HepG2 (cell line): ENCODE results near the gene PIEZO2. TPM values are rescaled to one million over a fixed set of nuclear protein-coding genes. Genes with fewer than 3 reads are reported as not detected.
"Not testable (repeated sequence)": the region's sequence is repeated elsewhere in the genome, so short reads cannot be mapped to it uniquely, and the experiment has no call there.

Experiments used
- ATAC-seq: fragments of 200-7000 bp; cut with Tn5 transposase; 3 replicates; pipeline ENCODE4 v1.9.1; 2020; ENCODE audit warnings: mild to moderate bottlenecking, moderate library complexity
- BruUV-seq: library from RNA; stranded (reverse); fragments of 400-500 nt; replicated peaks from 2 replicates; lab custom pipeline; 2021; lab: Mats Ljungman, UMichigan
- CTCF ChIA-PET: fragments of 300-600 bp; formaldehyde crosslinking; extraction: SDS; loops from one replicate; lab custom pipeline; 2021; ENCODE audit warnings: low total read pairs, inconsistent platforms, low intra/inter-chr PET ratio; lab: Yijun Ruan, JAX
- POLR2A ChIA-PET: fragments of 350-600 bp; sonication (Branson Sonifier 250); formaldehyde crosslinking; loops from one replicate; lab custom pipeline; 2020; ENCODE audit warnings: antibody characterized with exemption, inconsistent platforms; lab: Yijun Ruan, JAX
- DNase-seq: peaks from one replicate; pipeline ENCODE4 v3.0.0-alpha.2; 2015; ENCODE audit warnings: low spot score
- FAIRE-seq: peaks from 3 replicates; lab custom pipeline; 2011; peaks lifted over from hg19 to GRCh38; lab: Jason Lieb, UNC
- H2AFZ ChIP-seq: one replicate; pipeline ENCODE4 v1.6.1; 2011; ENCODE audit warnings: low read length, inconsistent platforms
- H3K27ac ChIP-seq: fragments of 300-600 bp; 3 replicates; pipeline ENCODE4 v1.8.0; 2011; ENCODE audit warnings: mixed run types, mild to moderate bottlenecking, mixed read lengths, low read length, inconsistent platforms; ENCODE audit not compliant: insufficient read depth; ENCODE audit errors: extremely low read length
- H3K27me3 ChIP-seq, 2 experiments: fragments of 200-600 bp in 1 of 2; 2 replicates in 1 of 2; 3 replicates in 1 of 2; pipeline versions ENCODE4 v1.6.0 to v1.8.0; 2011; ENCODE audit warnings: low read length in 2 of 2, mild to moderate bottlenecking in 2 of 2, moderate library complexity in 2 of 2, inconsistent platforms in 1 of 2; ENCODE audit not compliant: insufficient read depth in 2 of 2, control insufficient read depth in 1 of 2
- H3K36me3 ChIP-seq, 2 experiments: fragments of 200-600 bp in 1 of 2; replicated peaks in 1 of 2; 2 replicates in 1 of 2; 3 replicates in 1 of 2; pipeline versions ENCODE4 v1.5.1 to v1.8.0; 2011; ENCODE audit warnings: low read length in 2 of 2, inconsistent platforms in 1 of 2; ENCODE audit not compliant: insufficient read depth in 2 of 2, control insufficient read depth in 1 of 2
- H3K4me1 ChIP-seq: 2 replicates; pipeline ENCODE4 v1.5.1; 2012; ENCODE audit warnings: low read length, inconsistent platforms; ENCODE audit not compliant: insufficient read depth
- H3K4me2 ChIP-seq: 2 replicates; pipeline ENCODE4 v1.6.0; 2011; ENCODE audit warnings: low read depth, low read length, inconsistent platforms
- H3K4me3 ChIP-seq, 3 experiments: fragments of 200-600 bp in 1 of 3; sonication (generic), shearing (Covaris generic) in 1 of 3; replicated peaks in 1 of 3; 2 replicates each; pipeline ENCODE4 v1.5.1; 2011 to 2016; ENCODE audit warnings: low read length in 3 of 3, inconsistent platforms in 2 of 3, low read depth in 2 of 3, mild to moderate bottlenecking in 2 of 3, control low read depth in 1 of 3, mixed read lengths in 1 of 3; ENCODE audit not compliant: insufficient read depth in 1 of 3
- H3K79me2 ChIP-seq: one replicate; pipeline ENCODE4 v1.6.1; 2011; ENCODE audit warnings: low read length, inconsistent platforms; ENCODE audit not compliant: insufficient read depth
- H3K9ac ChIP-seq: 2 replicates; pipeline ENCODE4 v1.6.0; 2011; ENCODE audit warnings: mild to moderate bottlenecking, low read depth, low read length, inconsistent platforms; ENCODE audit not compliant: insufficient read depth
- H3K9me3 ChIP-seq: 2 replicates; pipeline ENCODE4 v1.5.1; 2012; ENCODE audit warnings: mild to moderate bottlenecking, low read length
- H4K20me1 ChIP-seq: 2 replicates; pipeline ENCODE4 v1.6.0; 2011; ENCODE audit warnings: inconsistent platforms, mild to moderate bottlenecking, low read length, moderate library complexity; ENCODE audit not compliant: insufficient read depth
- MATR3 ChIP-seq: sonication (generic); formaldehyde crosslinking; IDR thresholded peaks from 2 replicates; pipeline ENCODE4 v1.4.0; 2020; ENCODE audit warnings: missing genetic modification reagents
- SUZ12 ChIP-seq: fragments of 150-350 bp; IDR thresholded peaks from 2 replicates; pipeline ENCODE4 v1.6.1; 2014; ENCODE audit warnings: low read depth, low read length
- ZNF225 ChIP-seq: sonication (generic); formaldehyde crosslinking; IDR thresholded peaks from 2 replicates; pipeline ENCODE4 v1.4.0; 2020; ENCODE audit warnings: mild to moderate bottlenecking, missing genetic modification reagents
- ZNF7 ChIP-seq: IDR thresholded peaks from 2 replicates; pipeline ENCODE4 v1.6.1; 2016; ENCODE audit warnings: missing biosample characterization, missing genetic modification reagents
- ZNF792 ChIP-seq: IDR thresholded peaks from 2 replicates; pipeline ENCODE4 v1.6.1; 2016
- ZSCAN22 ChIP-seq: sonication (generic); formaldehyde crosslinking; IDR thresholded peaks from 2 replicates; pipeline ENCODE4 v1.4.0; 2020; ENCODE audit warnings: mild to moderate bottlenecking, missing genetic modification reagents
- WGBS: methylation state at CpG from one replicate; pipeline ENCODE4 v1.1.6; 2017; ENCODE audit warnings: low lambda C conversion rate; 5-methylcytosine and 5-hydroxymethylcytosine counted together
- in situ Hi-C: cut with HindIII; loops from 2 replicates; pipeline ENCODE4 v1.10.0; 2017; ENCODE audit warnings: low pct_unique_long_range_greater_than_20kb; ENCODE audit not compliant: extremely low pct_ligation_motif_present
- intact Hi-C: fragments of 100-400 bp; cut with micrococcal nuclease; formaldehyde crosslinking; loops from one replicate; pipeline ENCODE4 v1.10.0; 2022; ENCODE audit not compliant: unreplicated experiment
- polyA plus RNA-seq, 8 experiments: library from polyadenylated mRNA; depleted of rRNA in 3 of 8; stranded (reverse) in 7 of 8; unstranded in 1 of 8; fragments of >200 nt; fragmentation: Illumina TruSeq in 4 of 8; extraction: Trizol in 4 of 8; gene quantifications; 2 replicates each; pipeline versions ENCODE4 v1.2.1 to v1.2.3, GENCODE V29; 2011 to 2016; ENCODE audit warnings: low read depth in 4 of 8, missing spikeins in 1 of 8, mixed read lengths in 1 of 8; ENCODE audit not compliant: insufficient read depth in 1 of 8
- total RNA-seq, 5 experiments: library from RNA; depleted of rRNA; stranded (reverse); fragments of >200 nt; fragmentation: Illumina TruSeq; extraction: Trizol; gene quantifications; 2 replicates each; pipeline ENCODE4 v1.2.3, GENCODE V29; 2016; ENCODE audit warnings: low read depth in 1 of 5

The PIEZO2 gene
- total and polyA plus RNA-seq, 2 of the 13 experiments (the other 11 are each of a cell fraction or from before 2014, with no cell fraction given): 15.2 to 27.2 TPM

DNA sequence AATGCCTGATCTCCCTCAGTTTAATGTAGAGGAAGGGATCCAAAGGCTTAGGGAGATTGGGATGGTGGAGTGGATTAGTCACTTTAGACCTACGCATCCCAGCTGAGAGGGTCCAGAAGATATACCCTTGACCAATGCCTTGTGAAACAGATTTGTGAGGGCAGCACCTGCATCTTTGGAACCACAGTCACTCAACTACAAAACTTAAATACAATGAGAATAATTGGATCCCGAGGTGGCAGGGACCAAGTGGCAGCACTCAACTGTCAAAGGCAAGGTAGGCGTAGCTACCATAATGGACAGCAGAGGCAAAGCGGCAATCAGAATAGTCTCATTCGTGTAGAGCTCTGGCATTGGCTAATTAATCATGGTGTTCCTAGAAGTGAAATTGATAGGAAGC is 20.3 kb downstream of the PIEZO2 start:
- H3K27me3 ChIP-seq, H3K79me2 ChIP-seq, H4K20me1 ChIP-seq, FAIRE-seq, H3K9ac ChIP-seq, in situ Hi-C loops, H3K4me2 ChIP-seq, BruUV-seq, ATAC-seq, H2AFZ ChIP-seq, H3K9me3 ChIP-seq, POLR2A ChIA-PET, H3K36me3 ChIP-seq, CTCF ChIA-PET, H3K4me3 ChIP-seq, H3K27ac ChIP-seq, DNase-seq, intact Hi-C loops: not testable (repeated sequence)
- H3K4me1 ChIP-seq: peaks cover 21% of the 10 kb centered on the region
- 80% methylated on average over 5 of the region's 5 CpGs for WGBS

DNA sequence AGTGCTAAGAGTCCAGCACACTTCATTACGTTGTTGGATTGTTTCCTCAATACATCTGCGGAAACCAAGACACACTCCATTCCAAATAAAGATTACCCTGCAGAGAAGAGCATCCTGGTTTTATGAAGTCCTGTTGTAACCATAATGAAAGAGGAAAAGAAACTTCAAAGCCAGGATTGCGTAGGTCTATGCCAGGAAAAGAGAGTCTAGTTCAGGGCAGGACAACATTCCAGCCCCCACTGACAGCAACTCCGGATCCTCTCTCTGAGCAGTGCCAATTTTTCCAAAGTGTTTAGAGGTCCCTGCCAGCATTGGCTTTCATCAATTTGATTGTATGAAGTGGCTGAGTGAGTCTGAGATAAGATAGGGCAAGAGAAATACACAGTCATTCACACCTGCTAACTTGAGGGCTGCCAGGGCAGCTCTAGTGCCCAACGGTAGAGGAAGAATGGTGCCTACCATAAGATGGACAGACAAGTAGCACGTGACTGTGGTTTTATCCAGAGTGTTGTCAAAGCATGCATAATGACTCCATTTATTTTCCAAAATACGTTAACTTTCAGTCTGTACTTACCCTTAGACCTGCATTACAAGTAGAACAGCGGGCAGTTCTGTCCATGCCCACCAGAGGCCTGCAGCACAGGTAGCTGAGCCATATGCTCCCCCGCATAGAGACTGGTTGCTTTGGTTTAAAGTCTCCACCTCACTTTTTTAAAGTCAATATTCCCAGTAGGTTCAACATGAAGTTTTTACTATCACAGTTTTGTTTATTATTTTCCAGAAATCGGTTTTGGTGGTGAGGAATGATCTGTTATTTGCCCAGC is 23.7 kb downstream of the PIEZO2 start:
- H3K79me2 ChIP-seq: no peaks in the 10 kb centered on the region
- ChIA-PET POLR2A (no interaction called here), CTCF (no interaction called here)
- no peak overlapping the region for H3K4me3 ChIP-seq
- intact Hi-C loops: no loop called here
- H3K27me3 ChIP-seq: no peaks in the 10 kb centered on the region
- H2AFZ ChIP-seq: no peak overlapping the region
- no peak overlapping the region for H3K9ac ChIP-seq
- FAIRE-seq (no peak), ATAC-seq (peak; percentile 47; the same call in 1 of the 3 replicates), DNase-seq (no peak)
- H3K4me2 ChIP-seq: no peak overlapping the region
- peaks cover 50% of the 10 kb centered on the region for H3K4me1 ChIP-seq
- BruUV-seq: no TSS peak
- TF ChIP-seq ZNF225: no peak
- TF ChIP-seq MATR3: no peak
- TF ChIP-seq ZNF7 (CRISPR knock-in tag): no peak
- no peak for TF ChIP-seq ZNF792 (CRISPR knock-in tag)
- TF ChIP-seq SUZ12: no peak
- no peak for TF ChIP-seq ZSCAN22
- H4K20me1 ChIP-seq: no peaks in the 10 kb centered on the region
- H3K36me3 ChIP-seq: no peaks in the 10 kb centered on the region
- 85% methylated on average over 10 of the region's 10 CpGs for WGBS
- in situ Hi-C loops: no loop called here
- H3K27ac ChIP-seq: no peak overlapping the region
- no peaks in the 10 kb centered on the region for H3K9me3 ChIP-seq
